SKM-1 (cell line): ENCODE data around the gene GLS2.
"Not testable (repeated sequence)": the region's sequence is repeated elsewhere in the genome, so short reads cannot be mapped to it uniquely, and the experiment has no call there.

Source experiments
- DNase-seq: peaks from one replicate; lab custom pipeline; 2025; ENCODE audit not compliant: unreplicated experiment; lab: John Stamatoyannopoulos, UW

GLS2 gene

DNA sequence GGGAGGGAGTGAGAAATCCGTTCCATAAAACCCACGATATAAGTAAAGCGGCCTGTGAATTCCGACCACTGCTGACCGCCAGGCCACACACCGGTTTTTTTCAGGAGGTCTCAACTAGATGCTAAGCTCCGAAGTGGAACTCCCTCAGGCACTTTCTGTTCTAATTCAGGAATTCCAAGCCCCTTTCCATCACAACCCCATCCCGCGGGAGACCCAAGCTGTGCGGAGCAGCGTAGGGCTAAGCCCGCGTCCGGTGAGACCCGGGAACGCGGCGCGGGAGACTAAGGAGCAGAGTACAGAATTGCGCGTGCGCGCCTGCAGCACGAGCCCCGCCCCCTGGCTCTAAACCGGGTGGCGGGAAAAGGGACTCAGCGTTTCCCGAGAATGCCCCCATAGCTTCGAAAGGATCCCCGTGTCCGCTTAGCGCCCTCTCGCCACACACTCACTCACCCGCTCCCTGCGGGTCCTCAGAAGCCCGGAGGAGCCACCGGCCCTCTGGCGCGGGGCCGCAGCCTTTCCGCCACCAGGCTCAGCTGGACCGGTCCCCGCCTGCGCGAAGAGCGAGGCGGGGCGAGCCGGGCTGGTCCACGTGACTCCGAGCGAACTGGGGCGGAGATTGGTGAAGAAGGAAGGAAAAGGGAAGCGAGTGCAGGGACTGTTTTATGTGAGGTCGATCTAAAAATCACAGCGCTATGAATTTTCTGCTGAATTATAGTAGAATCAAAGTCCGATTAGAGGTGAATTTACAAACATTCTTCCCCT lies 38.9 kb downstream of the GLS2 start, which contains the start of gene TIMELESS:
Gene TIMELESS, minus strand, starts transcription at position 567 of the 762 bp plus-strand sequence. CDS start 15,256 bp downstream, outside the sequence.
- DNase-seq: peak; percentile 68

DNA sequence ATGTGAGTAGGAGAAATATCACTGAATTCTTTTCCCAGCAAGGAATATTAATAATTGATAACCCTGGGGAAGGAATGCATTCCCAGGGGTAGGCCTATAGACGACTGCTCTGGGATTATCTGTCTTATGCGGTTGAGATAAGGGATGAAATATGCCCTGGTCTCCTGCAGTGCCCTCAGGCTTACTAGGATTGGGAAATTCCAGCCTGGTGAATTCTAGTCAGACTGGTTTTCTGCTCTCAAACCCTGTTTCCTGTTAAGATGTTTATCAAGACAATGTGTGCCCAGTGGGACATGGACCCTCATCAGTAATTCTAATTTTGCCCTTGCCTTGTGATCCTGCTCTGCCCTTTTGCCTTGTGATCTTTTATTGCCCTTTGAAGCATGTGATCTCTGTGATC lies 44.8 kb downstream of the GLS2 start:
- DNase-seq: not testable (repeated sequence)

DNA sequence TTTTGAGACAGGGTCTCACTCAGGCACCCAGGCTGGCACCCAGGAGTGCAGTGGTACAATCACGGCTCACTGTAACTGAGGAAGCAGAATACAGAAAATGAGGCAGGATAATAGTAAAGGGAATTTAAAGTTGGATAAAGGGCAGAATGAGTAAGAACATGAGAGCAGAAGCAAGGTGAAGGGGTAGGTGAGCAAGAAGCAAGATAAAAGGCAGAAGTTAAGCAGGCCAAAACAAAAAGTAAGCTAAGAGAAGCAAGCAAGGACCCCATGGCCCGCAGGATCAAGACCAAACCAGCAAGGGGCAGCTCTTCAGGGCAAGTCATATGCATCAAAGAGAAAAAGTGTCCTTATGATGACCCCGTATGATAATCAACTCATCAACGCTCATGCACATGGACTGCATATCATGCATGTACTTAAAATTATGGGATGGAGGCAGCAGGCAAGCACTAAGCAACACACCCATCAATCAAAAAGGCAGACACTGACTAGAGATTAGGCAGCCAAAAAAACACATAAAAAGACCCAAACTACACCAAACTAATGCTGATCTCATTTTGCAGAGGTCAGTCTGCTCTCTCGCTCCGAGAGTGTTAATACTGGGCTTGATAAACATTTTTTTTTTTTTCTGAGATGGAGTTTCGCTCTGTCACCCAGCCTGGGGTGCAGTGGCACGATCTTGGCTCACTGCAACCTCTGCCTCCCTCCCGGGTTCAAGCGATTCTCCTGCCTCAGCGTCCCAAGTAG lies 50.4 kb downstream of the GLS2 start:
- no peak for DNase-seq

DNA sequence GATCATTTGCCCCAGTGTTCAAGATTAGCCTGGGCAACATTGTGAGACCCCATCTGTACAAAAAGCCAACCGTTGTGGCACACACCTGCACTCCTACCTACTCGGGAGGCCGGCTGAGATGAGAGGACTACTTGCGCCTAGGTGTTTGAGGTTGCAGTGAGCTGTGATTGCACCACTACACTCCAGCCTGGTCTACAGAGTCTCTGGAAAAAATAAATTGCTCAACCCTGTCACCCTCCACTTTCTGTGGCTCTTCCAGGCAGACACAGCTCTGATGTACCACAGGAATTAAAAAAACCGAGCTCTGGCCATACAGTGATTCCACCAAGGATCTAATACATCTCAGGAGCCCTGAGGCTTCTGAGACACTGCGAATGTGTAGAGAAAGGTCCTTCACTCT lies 53.1 kb downstream of the GLS2 start:
- no peak for DNase-seq

DNA sequence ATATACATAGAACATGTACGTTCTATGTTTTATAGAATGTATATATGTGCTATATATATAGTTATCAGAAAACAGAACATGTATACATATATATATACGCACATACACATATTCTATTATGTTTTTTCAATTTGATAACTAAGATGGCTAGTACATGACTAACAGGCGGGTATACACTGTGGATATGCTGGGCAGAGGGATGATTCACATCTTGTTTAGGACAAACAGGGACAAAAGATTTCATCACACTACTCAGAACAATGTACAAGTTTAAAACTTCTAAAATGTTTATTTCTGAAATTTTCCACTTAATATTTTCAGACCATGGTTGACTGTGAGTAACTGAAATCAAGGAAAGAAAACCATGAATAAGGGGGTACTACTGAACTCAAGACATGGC lies 56.1 kb downstream of the GLS2 start:
- no peak for DNase-seq

DNA sequence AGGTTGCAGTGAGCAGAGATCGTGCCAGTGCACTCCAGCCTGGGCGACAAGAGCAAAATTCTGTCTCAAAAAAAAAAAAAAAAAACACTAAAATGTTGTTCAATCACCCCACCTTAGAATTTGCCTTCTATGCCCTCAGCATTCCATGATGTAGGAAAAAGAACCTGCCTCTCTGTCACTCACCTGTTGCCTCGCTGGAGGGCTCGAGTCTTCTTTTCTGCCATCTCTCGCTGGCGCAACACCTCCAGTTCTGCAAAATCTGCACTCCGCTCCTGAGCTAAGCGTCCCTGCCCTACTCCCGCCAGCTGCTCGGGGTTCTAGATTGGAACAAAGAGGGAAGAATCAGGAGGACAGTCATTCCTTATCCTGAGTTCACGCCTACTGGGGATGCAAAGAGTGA lies 56.7 kb downstream of the GLS2 start:
- DNase-seq: no peak

DNA sequence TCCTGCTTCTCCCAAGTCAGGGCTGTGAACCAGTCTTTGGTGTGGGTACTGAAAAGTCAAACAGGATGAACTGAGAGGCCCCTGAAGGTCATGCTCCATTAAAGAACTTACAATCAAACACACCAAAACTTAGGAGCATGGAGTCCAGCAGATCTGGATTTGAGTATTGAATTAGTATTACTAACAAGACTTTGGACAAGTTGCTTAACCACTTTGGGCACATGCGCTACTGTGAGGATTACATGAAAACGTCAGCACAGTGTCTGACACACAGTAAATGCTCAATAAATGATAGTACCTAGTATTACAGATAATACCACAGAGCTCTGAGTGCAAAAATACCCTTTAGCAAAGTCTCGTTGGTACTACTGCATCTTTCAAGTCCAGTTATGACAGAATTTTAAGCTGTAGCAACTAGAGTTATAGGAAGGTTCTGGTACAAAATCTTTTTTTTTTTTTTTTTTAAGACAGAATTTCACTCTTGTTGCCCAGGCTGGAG lies 62.0 kb downstream of the GLS2 start:
- no peak for DNase-seq

DNA sequence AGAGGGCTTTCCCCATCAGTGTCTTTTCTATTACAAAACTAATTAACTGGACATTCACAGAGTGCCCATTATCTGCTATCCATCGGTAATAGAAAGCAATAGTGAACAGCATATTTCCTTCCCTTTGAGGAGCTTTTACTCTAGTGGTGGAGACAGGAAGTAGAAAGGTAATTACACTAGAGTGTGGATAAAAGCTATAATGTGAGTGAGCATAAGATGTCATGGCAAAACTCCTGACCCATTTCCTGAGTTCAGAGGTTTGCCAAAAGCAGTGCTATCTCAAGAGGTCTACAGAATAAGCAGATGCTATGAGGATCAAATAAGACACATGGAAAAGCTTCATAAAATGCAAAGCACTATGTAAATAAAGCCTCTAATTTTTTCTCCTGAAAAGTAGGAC lies 62.8 kb downstream of the GLS2 start:
- no peak for DNase-seq
